ENCODE results near the gene LCP1.

Gene LCP1

DNA sequence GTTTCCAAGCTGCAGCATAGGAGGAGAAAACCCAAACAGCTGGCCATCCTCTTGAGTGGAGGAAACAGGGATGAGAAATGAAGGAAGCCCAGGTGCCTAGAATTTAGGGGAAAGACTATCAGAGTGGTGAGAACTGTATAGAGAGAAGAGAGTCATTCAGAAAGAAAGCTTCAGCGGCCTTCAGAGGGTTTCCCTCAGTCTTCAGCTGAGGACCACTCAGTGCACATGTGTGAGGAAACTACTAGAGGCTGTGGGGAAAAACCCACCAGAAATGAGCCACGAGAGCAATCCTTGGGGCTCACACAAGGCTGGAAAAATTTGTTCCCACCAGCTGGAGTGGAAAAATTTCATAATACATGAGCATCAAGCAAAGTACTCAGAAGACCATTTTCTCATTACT lies 41.9 kb downstream of the LCP1 start:
- Histone ChIP-seq H3K4me1 (ENCODE audit: control insufficient read depth, insufficient read depth, low read length) (no peaks in the 10 kb centered on the region; the same call in 1 of the 2 replicates), H3K36me3 (ENCODE audit: control insufficient read depth in 2 of 2, insufficient read depth in 1 of 2, low read length in 2 of 2) (peaks cover 0 to 60% of the 10 kb centered on the region in 2 experiments; a peak in 2 of 3 replicates), H3K9me3 (ENCODE audit: control insufficient read depth, insufficient read depth, low read depth, low read length) (no peaks in the 10 kb centered on the region), H3K27ac (ENCODE audit: extremely low read depth, low read depth, low read length) (no peak overlapping the region), H3K4me3 (ENCODE audit: low read depth, low read length) (no peak overlapping the region)
- ChIA-PET CTCF (interaction anchor here (0.6 kb wide), 1 partner anchor 1076 kb away, joined by 3 read pairs; no protein-coding TSS in a partner anchor), POLR2A (no interaction called here)
- TF ChIP-seq ZFP37 (tag by site-specific recombination; IDR thresholded peaks at IDR 0.05) (no peak), ZNF335 (tag by site-specific recombination; conservative IDR thresholded peaks at IDR 0.05) (no peak), ZFP41 (tag by site-specific recombination; IDR thresholded peaks at IDR 0.05; ENCODE audit: borderline replicate concordance) (no peak), ZFP69B (tag by site-specific recombination; IDR thresholded peaks at IDR 0.05) (no peak), ZNF426 (tag by site-specific recombination; IDR thresholded peaks at IDR 0.05) (no peak), ZNF404 (tag by site-specific recombination; IDR thresholded peaks at IDR 0.05) (no peak), GLI4 (tag by site-specific recombination; IDR thresholded peaks at IDR 0.05) (no peak)
- TF ChIP-seq, protein P1, sequence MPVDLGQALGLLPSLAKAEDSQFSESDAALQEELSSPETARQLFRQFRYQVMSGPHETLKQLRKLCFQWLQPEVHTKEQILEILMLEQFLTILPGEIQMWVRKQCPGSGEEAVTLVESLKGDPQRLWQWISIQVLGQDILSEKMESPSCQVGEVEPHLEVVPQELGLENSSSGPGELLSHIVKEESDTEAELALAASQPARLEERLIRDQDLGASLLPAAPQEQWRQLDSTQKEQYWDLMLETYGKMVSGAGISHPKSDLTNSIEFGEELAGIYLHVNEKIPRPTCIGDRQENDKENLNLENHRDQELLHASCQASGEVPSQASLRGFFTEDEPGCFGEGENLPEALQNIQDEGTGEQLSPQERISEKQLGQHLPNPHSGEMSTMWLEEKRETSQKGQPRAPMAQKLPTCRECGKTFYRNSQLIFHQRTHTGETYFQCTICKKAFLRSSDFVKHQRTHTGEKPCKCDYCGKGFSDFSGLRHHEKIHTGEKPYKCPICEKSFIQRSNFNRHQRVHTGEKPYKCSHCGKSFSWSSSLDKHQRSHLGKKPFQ (tag by site-specific recombination; IDR thresholded peaks at IDR 0.05), result no peak
- TF ChIP-seq, protein P2, sequence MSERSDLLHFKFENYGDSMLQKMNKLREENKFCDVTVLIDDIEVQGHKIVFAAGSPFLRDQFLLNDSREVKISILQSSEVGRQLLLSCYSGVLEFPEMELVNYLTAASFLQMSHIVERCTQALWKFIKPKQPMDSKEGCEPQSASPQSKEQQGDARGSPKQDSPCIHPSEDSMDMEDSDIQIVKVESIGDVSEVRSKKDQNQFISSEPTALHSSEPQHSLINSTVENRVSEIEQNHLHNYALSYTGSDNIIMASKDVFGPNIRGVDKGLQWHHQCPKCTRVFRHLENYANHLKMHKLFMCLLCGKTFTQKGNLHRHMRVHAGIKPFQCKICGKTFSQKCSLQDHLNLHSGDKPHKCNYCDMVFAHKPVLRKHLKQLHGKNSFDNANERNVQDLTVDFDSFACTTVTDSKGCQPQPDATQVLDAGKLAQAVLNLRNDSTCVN (tag by site-specific recombination; optimal IDR thresholded peaks at IDR 0.05), result no peak

DNA sequence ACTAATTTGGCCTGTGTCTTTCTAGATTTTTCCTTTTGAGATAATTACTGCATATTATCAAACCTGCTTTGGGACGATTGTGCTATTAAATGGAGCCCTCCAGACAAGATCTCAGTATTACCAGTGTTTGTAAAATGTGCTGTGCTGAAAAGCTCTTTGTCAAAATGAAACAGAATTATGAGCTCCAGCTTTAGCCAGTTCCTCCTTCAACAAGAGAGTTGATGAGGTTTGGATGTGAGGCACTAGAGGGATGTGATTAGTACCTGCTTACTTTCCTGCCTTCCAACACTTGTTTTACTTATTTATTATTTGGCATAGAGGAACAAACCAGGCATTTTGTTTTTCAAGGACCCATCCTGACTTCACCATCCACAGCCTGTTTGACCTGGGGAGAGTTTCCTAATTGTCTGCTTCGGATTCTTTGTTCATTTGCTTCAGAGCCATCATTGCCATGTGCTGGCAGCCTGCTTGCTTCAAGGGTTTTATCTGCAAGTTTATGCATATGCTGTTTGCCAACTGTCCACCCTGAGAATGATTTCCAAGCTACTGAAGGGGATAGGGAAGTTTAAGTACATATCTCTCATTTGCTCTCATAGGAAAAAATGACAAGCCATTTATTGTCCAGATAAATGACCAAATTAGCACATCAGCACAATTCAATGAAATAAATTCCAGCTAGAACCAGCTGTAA lies 44.2 kb downstream of the LCP1 start:
- Histone ChIP-seq H3K36me3 (ENCODE audit: control insufficient read depth in 2 of 2, insufficient read depth in 1 of 2, low read length in 2 of 2) (peaks cover 0 to 47% of the 10 kb centered on the region in 2 experiments; a peak in 2 of 3 replicates), H3K4me3 (ENCODE audit: low read depth, low read length) (no peak overlapping the region), H3K9me3 (ENCODE audit: control insufficient read depth, insufficient read depth, low read depth, low read length) (no peaks in the 10 kb centered on the region), H3K4me1 (ENCODE audit: control insufficient read depth, insufficient read depth, low read length) (no peaks in the 10 kb centered on the region; the same call in 1 of the 2 replicates), H3K27ac (ENCODE audit: extremely low read depth, low read depth, low read length) (no peak overlapping the region)
- ChIA-PET CTCF (interaction anchor here (0.6 kb wide), 1 partner anchor 150 kb away, joined by 3 read pairs; no protein-coding TSS in a partner anchor), POLR2A (no interaction called here)
- TF ChIP-seq, protein P3, sequence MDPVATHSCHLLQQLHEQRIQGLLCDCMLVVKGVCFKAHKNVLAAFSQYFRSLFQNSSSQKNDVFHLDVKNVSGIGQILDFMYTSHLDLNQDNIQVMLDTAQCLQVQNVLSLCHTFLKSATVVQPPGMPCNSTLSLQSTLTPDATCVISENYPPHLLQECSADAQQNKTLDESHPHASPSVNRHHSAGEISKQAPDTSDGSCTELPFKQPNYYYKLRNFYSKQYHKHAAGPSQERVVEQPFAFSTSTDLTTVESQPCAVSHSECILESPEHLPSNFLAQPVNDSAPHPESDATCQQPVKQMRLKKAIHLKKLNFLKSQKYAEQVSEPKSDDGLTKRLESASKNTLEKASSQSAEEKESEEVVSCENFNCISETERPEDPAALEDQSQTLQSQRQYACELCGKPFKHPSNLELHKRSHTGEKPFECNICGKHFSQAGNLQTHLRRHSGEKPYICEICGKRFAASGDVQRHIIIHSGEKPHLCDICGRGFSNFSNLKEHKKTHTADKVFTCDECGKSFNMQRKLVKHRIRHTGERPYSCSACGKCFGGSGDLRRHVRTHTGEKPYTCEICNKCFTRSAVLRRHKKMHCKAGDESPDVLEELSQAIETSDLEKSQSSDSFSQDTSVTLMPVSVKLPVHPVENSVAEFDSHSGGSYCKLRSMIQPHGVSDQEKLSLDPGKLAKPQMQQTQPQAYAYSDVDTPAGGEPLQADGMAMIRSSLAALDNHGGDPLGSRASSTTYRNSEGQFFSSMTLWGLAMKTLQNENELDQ (tag by site-specific recombination; IDR thresholded peaks at IDR 0.05; ENCODE audit: low read depth), result no peak
- TF ChIP-seq ZNF324 (tag by site-specific recombination; IDR thresholded peaks at IDR 0.05) (no peak), ZSCAN23 (tag by site-specific recombination; IDR thresholded peaks at IDR 0.05) (no peak), MZF1 (tag by site-specific recombination; IDR thresholded peaks at IDR 0.05; ENCODE audit: borderline replicate concordance) (no peak), ZNF266 (tag by site-specific recombination; IDR thresholded peaks at IDR 0.05; ENCODE audit: low read depth) (no peak)
- TF ChIP-seq, protein P4, sequence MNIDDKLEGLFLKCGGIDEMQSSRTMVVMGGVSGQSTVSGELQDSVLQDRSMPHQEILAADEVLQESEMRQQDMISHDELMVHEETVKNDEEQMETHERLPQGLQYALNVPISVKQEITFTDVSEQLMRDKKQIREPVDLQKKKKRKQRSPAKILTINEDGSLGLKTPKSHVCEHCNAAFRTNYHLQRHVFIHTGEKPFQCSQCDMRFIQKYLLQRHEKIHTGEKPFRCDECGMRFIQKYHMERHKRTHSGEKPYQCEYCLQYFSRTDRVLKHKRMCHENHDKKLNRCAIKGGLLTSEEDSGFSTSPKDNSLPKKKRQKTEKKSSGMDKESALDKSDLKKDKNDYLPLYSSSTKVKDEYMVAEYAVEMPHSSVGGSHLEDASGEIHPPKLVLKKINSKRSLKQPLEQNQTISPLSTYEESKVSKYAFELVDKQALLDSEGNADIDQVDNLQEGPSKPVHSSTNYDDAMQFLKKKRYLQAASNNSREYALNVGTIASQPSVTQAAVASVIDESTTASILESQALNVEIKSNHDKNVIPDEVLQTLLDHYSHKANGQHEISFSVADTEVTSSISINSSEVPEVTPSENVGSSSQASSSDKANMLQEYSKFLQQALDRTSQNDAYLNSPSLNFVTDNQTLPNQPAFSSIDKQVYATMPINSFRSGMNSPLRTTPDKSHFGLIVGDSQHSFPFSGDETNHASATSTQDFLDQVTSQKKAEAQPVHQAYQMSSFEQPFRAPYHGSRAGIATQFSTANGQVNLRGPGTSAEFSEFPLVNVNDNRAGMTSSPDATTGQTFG (tag by site-specific recombination; IDR thresholded peaks at IDR 0.05; ENCODE audit: borderline replicate concordance), result no peak
